GM12878 (cell line): ENCODE measurements around the gene DDX53.

Experiments
- BCLAF1 ChIP-seq: fragments of 450-650 bp; IDR thresholded peaks from 2 replicates; pipeline ENCODE4 v1.6.1; 2017; ENCODE audit warnings: antibody characterized with exemption, mild to moderate bottlenecking, moderate library complexity
- CTCF ChIP-seq, 3 experiments: IDR thresholded peaks in 2 of 3; conservative IDR thresholded peaks in 1 of 3; 2 replicates each; pipeline ENCODE4 v1.5.1; 2011; ENCODE audit warnings: low read depth in 3 of 3, low read length in 3 of 3, mild to moderate bottlenecking in 3 of 3, control low read depth in 2 of 3, moderate library complexity in 2 of 3, inconsistent platforms in 1 of 3, mixed read lengths in 1 of 3; ENCODE audit not compliant: control insufficient read depth in 2 of 3, insufficient read depth in 1 of 3; ENCODE audit errors: extremely low read depth in 1 of 3
- NRF1 ChIP-seq: conservative IDR thresholded peaks from 2 replicates; pipeline ENCODE4 v1.6.1; 2011; ENCODE audit warnings: mild to moderate bottlenecking, low read depth, low read length, improper control_type of control experiment
- POLR2A ChIP-seq: IDR thresholded peaks from 2 replicates; pipeline ENCODE4 v1.6.1; 2011; ENCODE audit warnings: low read depth, mild to moderate bottlenecking, low read length
- POLR2AphosphoS2 ChIP-seq: IDR thresholded peaks from 2 replicates; pipeline ENCODE4 v1.6.1; 2011; ENCODE audit warnings: low read depth, mild to moderate bottlenecking, low read length, improper control_type of control experiment, moderate library complexity
- POLR2AphosphoS5 ChIP-seq: IDR thresholded peaks from 2 replicates; pipeline ENCODE4 v1.6.1; 2011; ENCODE audit warnings: mild to moderate bottlenecking, low read length, inconsistent platforms
- RAD21 ChIP-seq: IDR thresholded peaks from 2 replicates; pipeline ENCODE4 v1.6.1; 2011; ENCODE audit warnings: mild to moderate bottlenecking, low read depth, low read length, moderate library complexity; ENCODE audit not compliant: insufficient read depth
- REST ChIP-seq: IDR thresholded peaks from 2 replicates; pipeline ENCODE4 v1.6.1; 2012; ENCODE audit warnings: mild to moderate bottlenecking, low read depth, low read length
- YY1 ChIP-seq: IDR thresholded peaks from 2 replicates; pipeline ENCODE4 v1.6.1; 2011; ENCODE audit warnings: low read depth, mild to moderate bottlenecking, low read length

GRCh38 chrX:23046443-23046842 is 46.7 kb downstream of the DDX53 start:
- TF ChIP-seq POLR2AphosphoS5 = no peak
- no peak for TF ChIP-seq REST
- no peak for TF ChIP-seq POLR2A
- TF ChIP-seq CTCF (IDR thresholded peaks at IDR 0.05 in 2 of 3, conservative IDR thresholded peaks at IDR 0.05 in 1 of 3; ENCODE audit: control insufficient read depth in 2 of 3, extremely low read depth in 1 of 3, insufficient read depth in 1 of 3, low read depth in 3 of 3, low read length in 3 of 3) = no peak
- TF ChIP-seq POLR2AphosphoS2 = no peak
- TF ChIP-seq RAD21 = no peak
- TF ChIP-seq BCLAF1 = no peak
- TF ChIP-seq NRF1 = no peak
- TF ChIP-seq YY1 = no peak
